G401.6 (cell line): ENCODE data around the gene CHMP1A.
"Not testable (repeated sequence)": the region's sequence is repeated elsewhere in the genome, so short reads cannot be mapped to it uniquely, and the experiment has no call there.

Experiments used
- FAIRE-seq: peaks from 2 replicates; lab custom pipeline; 2012; peaks lifted over from hg19 to GRCh38; lab: Jason Lieb, UNC

Gene CHMP1A

DNA sequence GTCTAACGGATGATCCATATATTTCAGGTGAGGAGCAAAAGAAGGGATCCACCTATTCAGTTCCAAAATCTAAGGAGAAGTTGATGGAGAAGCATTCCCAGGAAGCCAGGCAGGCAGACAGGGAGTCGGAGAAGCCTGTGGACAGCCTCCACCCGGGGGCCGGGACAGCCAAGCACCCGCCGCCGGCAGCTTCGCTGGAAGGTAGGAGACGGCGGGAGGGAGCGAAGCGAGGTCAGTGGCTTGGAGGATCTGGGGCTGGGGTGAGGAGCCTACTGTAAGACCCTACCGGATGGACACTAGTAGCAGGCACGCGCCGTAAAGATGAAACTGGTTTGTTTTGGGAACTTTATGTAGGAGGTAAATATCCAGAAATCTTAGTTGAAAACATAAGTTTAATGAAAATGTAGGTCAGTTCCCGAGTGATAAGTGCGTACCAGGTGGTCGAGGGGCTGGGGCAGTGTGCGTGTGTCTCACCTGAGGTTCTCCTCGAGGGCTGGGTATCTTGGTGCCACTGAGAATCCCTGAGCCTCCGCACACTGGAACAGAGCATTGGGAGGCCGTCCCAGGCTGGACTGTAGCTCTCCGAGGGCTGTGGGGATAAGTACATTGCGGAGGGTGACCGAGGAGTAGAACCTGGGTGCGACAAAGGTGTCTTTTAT, 842 bp upstream of the CHMP1A start:
- no peak for FAIRE-seq

DNA sequence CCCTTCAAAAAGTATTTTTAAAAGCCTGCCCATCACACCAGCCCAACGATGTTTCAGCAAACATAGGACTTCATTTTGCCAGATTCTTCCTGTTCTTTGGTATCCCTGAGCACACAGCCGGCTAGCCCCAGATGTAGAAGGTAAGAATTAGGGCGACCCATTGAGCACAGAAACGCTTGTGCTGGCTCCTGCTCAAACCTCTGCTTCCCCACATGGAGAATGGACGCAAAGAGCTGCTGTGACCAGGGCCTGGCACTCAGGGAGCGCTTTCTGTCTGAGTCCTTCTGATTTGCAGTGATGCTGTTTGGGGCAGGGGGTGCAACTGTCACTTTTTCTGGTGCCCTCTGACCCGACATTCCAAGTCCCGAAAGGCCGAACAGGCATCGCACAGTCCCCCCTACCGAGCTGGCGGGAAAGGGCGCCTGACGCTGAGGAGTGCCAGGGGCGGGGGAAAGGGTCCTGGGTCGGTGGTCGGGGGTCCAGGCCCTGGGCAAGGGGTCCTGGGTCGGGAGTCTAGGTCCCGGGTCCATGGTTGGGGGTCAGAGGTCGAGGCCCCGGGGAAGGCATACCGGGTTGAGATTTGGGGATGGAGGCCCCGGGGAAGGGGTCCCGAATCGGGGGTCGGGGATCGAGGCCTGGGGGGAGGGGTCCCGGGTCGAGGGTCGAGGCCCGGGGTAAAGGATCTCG, 930 bp downstream of the CHMP1A start:
- FAIRE-seq: no peak

GRCh38 chr16:89655062-89655643, 2.4 kb downstream of the CHMP1A start:
- FAIRE-seq: no peak

DNA sequence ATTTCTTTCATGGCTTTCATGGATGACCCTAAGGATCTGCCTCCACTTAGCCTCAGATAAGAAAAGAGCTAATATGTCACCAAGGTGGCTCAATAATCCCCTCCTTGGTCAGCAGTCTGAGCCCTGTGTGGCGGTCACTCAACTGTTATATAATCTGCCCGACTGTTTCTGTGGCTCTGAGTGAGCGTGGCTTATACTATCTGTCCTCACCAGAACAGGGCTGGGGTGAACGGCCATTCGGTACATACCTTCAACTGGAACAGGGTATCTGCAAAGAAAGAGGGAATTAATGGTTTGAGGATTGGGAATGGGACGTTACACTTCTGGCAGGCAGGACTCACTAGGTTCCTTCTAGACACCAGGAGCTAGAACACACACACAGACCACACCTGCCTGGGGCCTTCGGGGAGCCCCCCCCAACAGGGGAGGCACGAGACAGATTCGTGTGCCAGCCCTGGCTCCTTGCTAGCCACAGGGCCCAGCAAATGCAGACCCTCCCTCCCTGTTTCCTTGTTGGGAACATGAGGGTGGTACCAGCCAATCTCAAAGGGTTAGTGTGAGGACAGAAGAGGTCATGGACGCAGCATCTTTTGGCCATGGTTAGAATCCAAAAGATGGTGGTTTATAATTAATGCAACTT, 3.7 kb downstream of the CHMP1A start:
- no peak for FAIRE-seq

GRCh38 chr16:89651584-89651983, 5.9 kb downstream of the CHMP1A start:
- FAIRE-seq: no peak

DNA sequence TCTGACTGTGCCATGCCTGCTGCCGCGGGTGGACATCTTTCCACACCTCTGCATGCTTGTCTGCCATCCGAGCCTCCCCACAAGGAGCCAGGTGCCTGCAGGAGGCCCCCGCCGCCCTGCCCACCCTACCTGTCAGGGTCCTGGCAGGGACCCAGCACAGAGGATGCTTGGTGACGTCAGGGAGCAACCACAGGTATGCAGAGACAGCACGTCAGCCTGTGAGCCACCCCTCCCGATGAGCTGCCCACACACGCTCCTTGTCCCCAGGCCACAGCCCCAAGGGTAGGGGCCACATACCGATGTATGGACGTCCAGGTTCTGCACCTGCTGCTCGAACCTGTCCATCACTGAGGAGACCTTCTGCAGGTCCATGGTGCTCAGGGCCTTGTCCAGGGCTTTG, 10.6 kb downstream of the CHMP1A start:
- FAIRE-seq: no peak

DNA sequence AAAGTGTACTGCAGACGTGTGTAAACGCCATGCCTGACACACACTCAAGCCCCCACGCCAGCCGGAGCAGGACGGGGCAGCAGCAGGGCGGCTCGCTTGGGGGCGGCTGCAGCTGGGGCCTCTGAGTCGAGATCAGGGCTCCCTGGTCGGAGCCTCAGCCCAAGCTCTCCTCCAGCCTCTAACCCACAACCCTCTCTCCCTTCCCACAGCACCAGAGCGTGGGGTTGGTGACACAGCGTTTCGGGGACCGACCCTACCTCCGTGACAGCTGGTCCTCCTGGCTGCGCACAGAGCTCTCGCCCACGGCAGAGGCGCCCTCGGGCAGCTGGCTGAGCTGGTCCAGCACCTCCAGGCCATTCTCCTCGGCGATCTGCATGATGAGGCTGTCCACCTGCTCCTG, 11.2 kb downstream of the CHMP1A start:
- no peak for FAIRE-seq

DNA sequence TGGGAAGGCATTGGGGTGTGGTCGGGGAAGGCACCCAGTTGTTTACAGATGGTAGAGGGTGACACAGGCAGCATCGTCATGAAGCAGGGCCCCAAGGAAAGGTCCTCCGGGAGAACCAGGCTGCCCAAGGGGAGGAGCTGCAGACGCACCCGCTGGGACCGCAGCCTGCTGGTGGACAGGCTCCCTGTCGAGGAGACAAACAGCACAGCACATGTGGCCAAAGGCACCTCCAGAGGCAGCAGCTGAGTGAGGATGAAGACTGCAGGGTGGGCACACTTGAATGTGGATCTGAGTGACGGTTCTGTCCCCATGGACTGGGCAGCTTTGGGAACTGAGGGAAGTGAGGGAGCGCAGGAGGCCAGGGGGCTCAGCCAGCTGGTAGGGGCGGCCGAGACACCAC, 12.4 kb downstream of the CHMP1A start:
- no peak for FAIRE-seq

DNA sequence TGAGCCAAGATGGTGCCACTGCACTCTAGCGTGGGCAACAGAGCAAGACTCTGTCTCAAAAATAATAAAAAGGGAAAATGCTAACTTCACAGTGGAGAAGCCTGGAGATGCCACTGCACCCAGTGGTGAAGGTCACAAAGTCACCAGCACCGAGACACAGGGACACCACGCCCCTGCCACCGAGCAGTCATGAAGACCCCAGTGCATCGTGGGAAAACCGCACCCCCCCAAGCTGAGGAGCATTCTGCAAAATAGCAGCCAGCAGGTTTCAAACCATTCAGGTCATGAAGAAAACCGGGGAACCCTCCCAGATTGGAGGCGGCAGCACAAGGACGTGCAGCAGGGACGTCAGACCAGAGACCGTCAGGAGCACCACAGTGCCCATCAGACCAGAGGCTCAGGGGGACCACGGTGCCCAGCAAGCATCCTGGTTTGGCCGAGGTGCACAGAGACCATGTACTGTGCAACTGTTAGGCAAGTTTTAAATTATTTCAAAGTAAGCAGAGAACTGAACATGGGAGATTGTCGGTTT, 13.7 kb downstream of the CHMP1A start:
- no peak for FAIRE-seq

GRCh38 chr16:89642574-89642973, 14.9 kb downstream of the CHMP1A start:
- no peak for FAIRE-seq

- no peak for FAIRE-seq
Measured at GRCh38 chr16:89641458-89642119, 15.9 kb downstream of the CHMP1A start.

- FAIRE-seq: no peak
Measured at GRCh38 chr16:89639385-89639784, 18.1 kb downstream of the CHMP1A start.

- FAIRE-seq: no peak
Measured at GRCh38 chr16:89638455-89638854, 19.1 kb downstream of the CHMP1A start.

DNA sequence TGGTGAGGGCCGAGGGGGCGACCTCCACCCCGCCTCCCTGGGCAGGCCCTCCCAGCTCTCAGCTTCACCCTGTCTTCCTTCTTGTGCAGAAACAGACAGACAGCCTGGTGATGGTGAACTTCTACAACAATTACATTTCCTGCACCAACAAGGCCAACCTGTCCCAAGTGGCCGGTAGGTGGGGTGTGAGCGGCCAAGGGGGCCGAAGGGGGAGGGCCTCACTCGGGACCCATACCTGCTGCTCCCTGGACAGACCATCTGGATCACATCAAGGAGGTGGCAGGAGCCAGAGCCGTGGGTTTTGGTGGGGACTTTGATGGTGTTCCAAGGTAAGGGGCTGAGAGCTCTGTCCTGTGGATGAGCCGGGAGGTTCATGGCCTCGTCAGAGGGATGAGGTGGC, 20.1 kb downstream of the CHMP1A start:
- no peak for FAIRE-seq

- FAIRE-seq: no peak
Measured at GRCh38 chr16:89636663-89637062, 20.8 kb downstream of the CHMP1A start.

DNA sequence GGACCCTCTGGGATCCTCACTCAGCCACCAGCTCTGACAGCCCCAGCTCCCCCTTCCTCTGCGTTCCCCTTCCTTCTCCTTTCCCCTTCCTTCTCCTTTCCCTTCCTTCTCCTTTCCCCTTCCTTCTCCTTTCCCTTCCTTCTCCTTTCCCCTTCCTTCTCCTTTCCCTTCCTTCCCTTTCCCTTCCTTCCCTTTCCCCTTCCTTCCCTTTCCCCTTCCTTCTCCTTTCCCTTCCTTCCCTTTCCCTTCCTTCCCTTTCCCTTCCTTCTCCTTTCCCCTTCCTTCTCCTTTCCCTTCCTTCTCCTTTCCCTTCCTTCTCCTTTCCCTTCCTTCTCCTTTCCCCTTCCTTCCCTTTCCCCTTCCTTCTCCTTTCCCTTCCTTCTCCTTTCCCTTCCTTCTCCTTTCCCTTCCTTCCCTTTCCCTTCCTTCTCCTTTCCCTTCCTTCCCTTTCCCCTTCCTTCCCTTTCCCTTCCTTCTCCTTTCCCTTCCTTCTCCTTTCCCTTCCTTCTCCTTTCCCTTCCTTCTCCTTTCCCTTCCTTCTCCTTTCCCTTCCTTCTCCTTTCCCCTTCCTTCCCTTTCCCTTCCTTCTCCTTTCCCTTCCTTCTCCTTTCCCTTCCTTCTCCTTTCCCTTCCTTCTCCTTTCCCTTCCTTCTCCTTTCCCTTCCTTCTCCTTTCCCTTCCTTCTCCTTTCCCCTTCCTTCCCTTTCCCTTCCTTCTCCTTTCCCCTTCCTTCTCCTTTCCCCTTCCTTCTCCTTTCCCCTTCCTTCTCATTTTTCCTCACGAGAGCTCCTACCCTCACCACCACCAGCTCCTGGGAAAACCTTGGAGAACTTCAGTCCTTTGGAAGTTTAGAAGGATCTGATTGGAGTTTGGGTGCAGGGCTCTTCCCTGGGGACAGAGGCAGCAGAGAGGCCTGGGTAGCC, 22.8 kb downstream of the CHMP1A start:
- FAIRE-seq: not testable (repeated sequence)

DNA sequence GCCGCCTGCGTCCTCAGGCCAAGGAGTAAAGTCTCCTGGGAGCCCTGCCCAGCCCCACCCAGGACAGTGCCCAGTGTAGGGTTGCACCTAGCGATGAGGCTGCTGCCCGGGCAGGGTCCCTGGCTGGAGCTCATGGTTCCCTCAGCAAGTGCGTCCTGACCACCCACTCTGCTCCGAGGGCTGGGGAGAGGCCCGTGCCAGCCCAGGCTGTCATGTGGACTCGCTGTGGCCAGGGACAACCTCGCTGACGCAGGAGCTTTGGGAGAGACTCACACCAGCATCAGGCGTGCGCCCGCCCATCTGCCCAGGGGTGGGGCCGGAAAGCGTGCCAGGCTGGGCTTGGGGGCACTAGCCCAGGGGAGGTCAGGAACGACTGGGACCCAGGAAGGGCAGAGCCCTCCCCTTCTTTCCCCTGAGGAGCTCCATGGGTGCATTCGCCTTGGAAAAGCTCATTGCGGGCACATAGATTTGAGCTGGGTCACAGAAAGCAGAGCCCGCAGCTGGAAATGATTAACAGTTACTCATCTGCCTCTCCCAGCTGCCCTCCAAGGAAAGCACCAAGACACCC, 24.4 kb downstream of the CHMP1A start:
- FAIRE-seq: no peak

DNA sequence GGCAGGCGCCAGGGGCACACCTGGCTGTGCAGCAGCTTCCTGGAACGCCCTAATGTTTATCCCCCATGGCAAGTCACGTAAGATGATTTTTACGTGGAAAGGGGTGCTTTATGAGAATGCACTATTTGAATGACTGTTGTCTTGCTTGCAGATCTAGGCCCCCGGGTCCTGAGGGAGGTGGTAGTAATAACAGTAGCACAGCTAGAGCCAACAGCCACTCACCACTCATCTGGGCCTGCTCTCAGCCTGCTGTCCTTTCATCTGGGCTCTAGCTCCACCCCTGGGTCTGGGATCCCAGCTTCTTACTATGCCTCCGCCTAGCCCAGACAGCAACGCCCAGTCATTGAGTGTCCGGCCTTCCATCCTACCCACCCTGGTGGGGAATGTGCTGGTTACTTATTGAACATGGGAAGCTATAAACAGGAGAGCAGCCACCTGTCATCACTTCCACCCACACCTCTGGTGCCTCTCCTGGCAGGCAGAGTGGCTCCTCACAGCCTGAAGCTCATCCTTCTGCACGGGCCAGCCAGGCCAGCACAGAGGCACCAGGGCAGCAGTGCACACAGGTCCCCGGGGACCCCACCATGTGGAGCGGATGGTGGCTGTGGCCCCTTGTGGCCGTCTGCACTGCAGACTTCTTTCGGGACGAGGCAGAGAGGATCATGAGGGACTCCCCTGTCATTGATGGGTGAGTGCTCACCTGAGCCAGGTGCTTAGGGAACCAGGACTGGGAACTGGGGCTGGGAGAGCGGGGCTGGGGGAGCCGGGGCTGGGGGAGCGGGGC, 27.5 kb downstream of the CHMP1A start:
- no peak for FAIRE-seq

- no peak for FAIRE-seq
Measured at GRCh38 chr16:89624777-89625761, 32.4 kb downstream of the CHMP1A start.
